ENCODE data around the gene FARP1. TPM values are rescaled to one million over a fixed set of nuclear protein-coding genes. Genes with fewer than 3 reads are reported as not detected.

FARP1 gene
- total and polyA plus RNA-seq, 2 of the 8 experiments (the other 6 are each of a cell fraction or from before 2014, with no cell fraction given) = 24.7 to 104 TPM

- TF ChIP-seq, protein P1, sequence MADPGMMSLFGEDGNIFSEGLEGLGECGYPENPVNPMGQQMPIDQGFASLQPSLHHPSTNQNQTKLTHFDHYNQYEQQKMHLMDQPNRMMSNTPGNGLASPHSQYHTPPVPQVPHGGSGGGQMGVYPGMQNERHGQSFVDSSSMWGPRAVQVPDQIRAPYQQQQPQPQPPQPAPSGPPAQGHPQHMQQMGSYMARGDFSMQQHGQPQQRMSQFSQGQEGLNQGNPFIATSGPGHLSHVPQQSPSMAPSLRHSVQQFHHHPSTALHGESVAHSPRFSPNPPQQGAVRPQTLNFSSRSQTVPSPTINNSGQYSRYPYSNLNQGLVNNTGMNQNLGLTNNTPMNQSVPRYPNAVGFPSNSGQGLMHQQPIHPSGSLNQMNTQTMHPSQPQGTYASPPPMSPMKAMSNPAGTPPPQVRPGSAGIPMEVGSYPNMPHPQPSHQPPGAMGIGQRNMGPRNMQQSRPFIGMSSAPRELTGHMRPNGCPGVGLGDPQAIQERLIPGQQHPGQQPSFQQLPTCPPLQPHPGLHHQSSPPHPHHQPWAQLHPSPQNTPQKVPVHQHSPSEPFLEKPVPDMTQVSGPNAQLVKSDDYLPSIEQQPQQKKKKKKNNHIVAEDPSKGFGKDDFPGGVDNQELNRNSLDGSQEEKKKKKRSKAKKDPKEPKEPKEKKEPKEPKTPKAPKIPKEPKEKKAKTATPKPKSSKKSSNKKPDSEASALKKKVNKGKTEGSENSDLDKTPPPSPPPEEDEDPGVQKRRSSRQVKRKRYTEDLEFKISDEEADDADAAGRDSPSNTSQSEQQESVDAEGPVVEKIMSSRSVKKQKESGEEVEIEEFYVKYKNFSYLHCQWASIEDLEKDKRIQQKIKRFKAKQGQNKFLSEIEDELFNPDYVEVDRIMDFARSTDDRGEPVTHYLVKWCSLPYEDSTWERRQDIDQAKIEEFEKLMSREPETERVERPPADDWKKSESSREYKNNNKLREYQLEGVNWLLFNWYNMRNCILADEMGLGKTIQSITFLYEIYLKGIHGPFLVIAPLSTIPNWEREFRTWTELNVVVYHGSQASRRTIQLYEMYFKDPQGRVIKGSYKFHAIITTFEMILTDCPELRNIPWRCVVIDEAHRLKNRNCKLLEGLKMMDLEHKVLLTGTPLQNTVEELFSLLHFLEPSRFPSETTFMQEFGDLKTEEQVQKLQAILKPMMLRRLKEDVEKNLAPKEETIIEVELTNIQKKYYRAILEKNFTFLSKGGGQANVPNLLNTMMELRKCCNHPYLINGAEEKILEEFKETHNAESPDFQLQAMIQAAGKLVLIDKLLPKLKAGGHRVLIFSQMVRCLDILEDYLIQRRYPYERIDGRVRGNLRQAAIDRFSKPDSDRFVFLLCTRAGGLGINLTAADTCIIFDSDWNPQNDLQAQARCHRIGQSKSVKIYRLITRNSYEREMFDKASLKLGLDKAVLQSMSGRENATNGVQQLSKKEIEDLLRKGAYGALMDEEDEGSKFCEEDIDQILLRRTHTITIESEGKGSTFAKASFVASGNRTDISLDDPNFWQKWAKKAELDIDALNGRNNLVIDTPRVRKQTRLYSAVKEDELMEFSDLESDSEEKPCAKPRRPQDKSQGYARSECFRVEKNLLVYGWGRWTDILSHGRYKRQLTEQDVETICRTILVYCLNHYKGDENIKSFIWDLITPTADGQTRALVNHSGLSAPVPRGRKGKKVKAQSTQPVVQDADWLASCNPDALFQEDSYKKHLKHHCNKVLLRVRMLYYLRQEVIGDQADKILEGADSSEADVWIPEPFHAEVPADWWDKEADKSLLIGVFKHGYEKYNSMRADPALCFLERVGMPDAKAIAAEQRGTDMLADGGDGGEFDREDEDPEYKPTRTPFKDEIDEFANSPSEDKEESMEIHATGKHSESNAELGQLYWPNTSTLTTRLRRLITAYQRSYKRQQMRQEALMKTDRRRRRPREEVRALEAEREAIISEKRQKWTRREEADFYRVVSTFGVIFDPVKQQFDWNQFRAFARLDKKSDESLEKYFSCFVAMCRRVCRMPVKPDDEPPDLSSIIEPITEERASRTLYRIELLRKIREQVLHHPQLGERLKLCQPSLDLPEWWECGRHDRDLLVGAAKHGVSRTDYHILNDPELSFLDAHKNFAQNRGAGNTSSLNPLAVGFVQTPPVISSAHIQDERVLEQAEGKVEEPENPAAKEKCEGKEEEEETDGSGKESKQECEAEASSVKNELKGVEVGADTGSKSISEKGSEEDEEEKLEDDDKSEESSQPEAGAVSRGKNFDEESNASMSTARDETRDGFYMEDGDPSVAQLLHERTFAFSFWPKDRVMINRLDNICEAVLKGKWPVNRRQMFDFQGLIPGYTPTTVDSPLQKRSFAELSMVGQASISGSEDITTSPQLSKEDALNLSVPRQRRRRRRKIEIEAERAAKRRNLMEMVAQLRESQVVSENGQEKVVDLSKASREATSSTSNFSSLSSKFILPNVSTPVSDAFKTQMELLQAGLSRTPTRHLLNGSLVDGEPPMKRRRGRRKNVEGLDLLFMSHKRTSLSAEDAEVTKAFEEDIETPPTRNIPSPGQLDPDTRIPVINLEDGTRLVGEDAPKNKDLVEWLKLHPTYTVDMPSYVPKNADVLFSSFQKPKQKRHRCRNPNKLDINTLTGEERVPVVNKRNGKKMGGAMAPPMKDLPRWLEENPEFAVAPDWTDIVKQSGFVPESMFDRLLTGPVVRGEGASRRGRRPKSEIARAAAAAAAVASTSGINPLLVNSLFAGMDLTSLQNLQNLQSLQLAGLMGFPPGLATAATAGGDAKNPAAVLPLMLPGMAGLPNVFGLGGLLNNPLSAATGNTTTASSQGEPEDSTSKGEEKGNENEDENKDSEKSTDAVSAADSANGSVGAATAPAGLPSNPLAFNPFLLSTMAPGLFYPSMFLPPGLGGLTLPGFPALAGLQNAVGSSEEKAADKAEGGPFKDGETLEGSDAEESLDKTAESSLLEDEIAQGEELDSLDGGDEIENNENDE (IDR thresholded peaks at IDR 0.05; ENCODE audit: insufficient replicate concordance, low read length) = no peak
- no peak for TF ChIP-seq BACH1 (IDR thresholded peaks at IDR 0.05; ENCODE audit: low read length)
- TF ChIP-seq CHD1 (IDR thresholded peaks at IDR 0.05; ENCODE audit: low read depth, low read length) = no peak
- TF ChIP-seq EGR1 (IDR thresholded peaks at IDR 0.05; ENCODE audit: borderline replicate concordance, low read depth, low read length) = no peak
- TF ChIP-seq BCL11A (IDR thresholded peaks at IDR 0.05; ENCODE audit: low read depth in 2 of 2, low read length in 2 of 2) = no peak
- no peak for TF ChIP-seq BRCA1 (IDR thresholded peaks at IDR 0.05; ENCODE audit: low read depth, low read length)
- TF ChIP-seq SP2 (IDR thresholded peaks at IDR 0.05; ENCODE audit: low read length) = no peak
- no peak for TF ChIP-seq SP1 (IDR thresholded peaks at IDR 0.05; ENCODE audit: low read depth, low read length)
- no peak for TF ChIP-seq SAP30 (IDR thresholded peaks at IDR 0.05; ENCODE audit: insufficient read depth, insufficient replicate concordance, low read length)
Measured at GRCh38 chr13:98442391-98443230, 299.7 kb downstream of the FARP1 start (continued).

Data from H1 (cell line).